ENCODE results near the gene RABAC1. TPM values are rescaled to one million over a fixed set of nuclear protein-coding genes. Genes with fewer than 3 reads are reported as not detected.

The RABAC1 gene
- total RNA-seq, 2 donors from 2014 or later: 114 to 122 TPM

GRCh38 chr19:41928221-41928683 lies 30.9 kb downstream of the RABAC1 start, which contains the start of gene ERFL:
TSS of gene ERFL (minus strand) at chr19:41928449. CDS start at chr19:41912919, 15,530 bp downstream.
- peaks cover 97% of the 10 kb centered on the region for H3K27me3 ChIP-seq (ENCODE audit: control insufficient read depth, insufficient read depth, low read length, poor library complexity, severe bottlenecking)
- H3K36me3 Mint-ChIP-seq (ENCODE audit: low read depth): no peaks in the 10 kb centered on the region
- peaks cover 8% of the 10 kb centered on the region for H3K9me3 Mint-ChIP-seq
- no peak within 1 kb of the TSS for H3K27ac Mint-ChIP-seq
- peaks cover 5% of the 10 kb centered on the region for H3K9me3 ChIP-seq (ENCODE audit: control insufficient read depth, low read length)
- peaks cover 20% of the 10 kb centered on the region for H3K4me1 Mint-ChIP-seq
- 0% methylated on average over 15 to 46 of the region's 49 CpGs for WGBS, 2 experiments (ENCODE audit: insufficient coverage in 1 of 2, insufficient read length in 1 of 2)
- no peak within 1 kb of the TSS for H3K4me3 Mint-ChIP-seq
- H3K36me3 ChIP-seq (ENCODE audit: control insufficient read depth, insufficient read depth, low read length): no peaks in the 10 kb centered on the region
- peak; percentile 64 for DNase-seq
- TF ChIP-seq, protein P1, sequence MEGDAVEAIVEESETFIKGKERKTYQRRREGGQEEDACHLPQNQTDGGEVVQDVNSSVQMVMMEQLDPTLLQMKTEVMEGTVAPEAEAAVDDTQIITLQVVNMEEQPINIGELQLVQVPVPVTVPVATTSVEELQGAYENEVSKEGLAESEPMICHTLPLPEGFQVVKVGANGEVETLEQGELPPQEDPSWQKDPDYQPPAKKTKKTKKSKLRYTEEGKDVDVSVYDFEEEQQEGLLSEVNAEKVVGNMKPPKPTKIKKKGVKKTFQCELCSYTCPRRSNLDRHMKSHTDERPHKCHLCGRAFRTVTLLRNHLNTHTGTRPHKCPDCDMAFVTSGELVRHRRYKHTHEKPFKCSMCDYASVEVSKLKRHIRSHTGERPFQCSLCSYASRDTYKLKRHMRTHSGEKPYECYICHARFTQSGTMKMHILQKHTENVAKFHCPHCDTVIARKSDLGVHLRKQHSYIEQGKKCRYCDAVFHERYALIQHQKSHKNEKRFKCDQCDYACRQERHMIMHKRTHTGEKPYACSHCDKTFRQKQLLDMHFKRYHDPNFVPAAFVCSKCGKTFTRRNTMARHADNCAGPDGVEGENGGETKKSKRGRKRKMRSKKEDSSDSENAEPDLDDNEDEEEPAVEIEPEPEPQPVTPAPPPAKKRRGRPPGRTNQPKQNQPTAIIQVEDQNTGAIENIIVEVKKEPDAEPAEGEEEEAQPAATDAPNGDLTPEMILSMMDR (conservative IDR thresholded peaks at IDR 0.05): no peak
- peaks cover 53% of the 10 kb centered on the region for H3K27me3 Mint-ChIP-seq (ENCODE audit: insufficient read depth)
- no peak within 1 kb of the TSS for H3K9ac ChIP-seq (ENCODE audit: extremely low read depth, low read length, poor library complexity, severe bottlenecking)
- H3K4me1 ChIP-seq (ENCODE audit: control insufficient read depth, insufficient read depth, low read length): no peaks in the 10 kb centered on the region
- H3K4me3 ChIP-seq (ENCODE audit: low read length): peak within 1 kb of the TSS; percentile 74
- no peak within 1 kb of the TSS for H3K27ac ChIP-seq (ENCODE audit: low read depth, low read length)

DNA sequence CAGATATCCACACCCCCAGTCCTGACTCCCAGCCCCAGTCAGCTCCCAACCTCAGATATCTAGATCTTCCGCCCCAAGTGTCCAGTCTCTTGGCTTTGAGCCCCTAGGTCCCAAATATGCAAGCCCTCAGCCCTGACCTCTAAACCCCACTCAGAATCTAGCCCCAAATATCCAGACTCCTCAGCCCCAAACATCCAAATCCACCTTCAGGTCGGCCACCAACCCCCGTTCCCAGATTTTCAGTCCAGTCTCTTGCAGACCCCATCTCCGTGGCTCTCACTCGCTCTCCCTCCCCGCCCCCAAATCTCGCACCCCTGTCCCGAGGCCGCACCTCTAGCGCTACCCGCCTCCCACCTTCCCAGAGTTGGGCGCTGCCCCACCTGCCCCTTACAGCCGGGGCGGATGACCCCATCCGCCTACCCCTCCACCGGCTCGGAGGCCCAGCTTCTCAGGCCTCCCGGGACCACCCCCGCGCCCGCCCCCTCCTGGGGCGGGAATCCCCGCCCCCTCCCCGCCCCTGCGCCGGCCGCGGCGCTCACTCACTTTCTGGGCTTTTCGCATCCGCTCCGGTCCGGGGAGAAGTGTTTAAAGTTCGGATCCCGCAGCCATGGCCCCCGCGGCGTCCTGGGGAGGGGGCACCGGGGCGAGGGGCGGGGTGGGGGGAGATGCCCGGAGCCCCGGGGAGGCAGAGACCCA lies 31.5 kb downstream of the RABAC1 start:
- Histone ChIP-seq H3K27ac (ENCODE audit: low read depth, low read length) (no peak overlapping the region), H3K27me3 (ENCODE audit: control insufficient read depth, insufficient read depth, low read length, poor library complexity, severe bottlenecking) (peaks cover 97% of the 10 kb centered on the region), H3K4me1 (ENCODE audit: control insufficient read depth, insufficient read depth, low read length) (no peaks in the 10 kb centered on the region), H3K4me3 (ENCODE audit: low read length) (peak overlapping the region; percentile 74), H3K9me3 (ENCODE audit: control insufficient read depth, low read length) (peaks cover 5% of the 10 kb centered on the region), H3K9ac (ENCODE audit: extremely low read depth, low read length, poor library complexity, severe bottlenecking) (no peak overlapping the region), H3K36me3 (ENCODE audit: control insufficient read depth, insufficient read depth, low read length) (no peaks in the 10 kb centered on the region)
- no peak overlapping the region for H3K27ac Mint-ChIP-seq
- no peaks in the 10 kb centered on the region for H3K36me3 Mint-ChIP-seq (ENCODE audit: low read depth)
- peak; percentile 71 for DNase-seq
- peaks cover 53% of the 10 kb centered on the region for H3K27me3 Mint-ChIP-seq (ENCODE audit: insufficient read depth)
- no peak overlapping the region for H3K4me3 Mint-ChIP-seq
- peaks cover 20% of the 10 kb centered on the region for H3K4me1 Mint-ChIP-seq
- TF ChIP-seq, protein P1 (conservative IDR thresholded peaks at IDR 0.05): no peak
- WGBS, 2 experiments (ENCODE audit: insufficient coverage in 1 of 2, insufficient read length in 1 of 2): 4 to 7% methylated on average over 6 to 43 of the region's 43 CpGs
- peaks cover 8% of the 10 kb centered on the region for H3K9me3 Mint-ChIP-seq

DNA sequence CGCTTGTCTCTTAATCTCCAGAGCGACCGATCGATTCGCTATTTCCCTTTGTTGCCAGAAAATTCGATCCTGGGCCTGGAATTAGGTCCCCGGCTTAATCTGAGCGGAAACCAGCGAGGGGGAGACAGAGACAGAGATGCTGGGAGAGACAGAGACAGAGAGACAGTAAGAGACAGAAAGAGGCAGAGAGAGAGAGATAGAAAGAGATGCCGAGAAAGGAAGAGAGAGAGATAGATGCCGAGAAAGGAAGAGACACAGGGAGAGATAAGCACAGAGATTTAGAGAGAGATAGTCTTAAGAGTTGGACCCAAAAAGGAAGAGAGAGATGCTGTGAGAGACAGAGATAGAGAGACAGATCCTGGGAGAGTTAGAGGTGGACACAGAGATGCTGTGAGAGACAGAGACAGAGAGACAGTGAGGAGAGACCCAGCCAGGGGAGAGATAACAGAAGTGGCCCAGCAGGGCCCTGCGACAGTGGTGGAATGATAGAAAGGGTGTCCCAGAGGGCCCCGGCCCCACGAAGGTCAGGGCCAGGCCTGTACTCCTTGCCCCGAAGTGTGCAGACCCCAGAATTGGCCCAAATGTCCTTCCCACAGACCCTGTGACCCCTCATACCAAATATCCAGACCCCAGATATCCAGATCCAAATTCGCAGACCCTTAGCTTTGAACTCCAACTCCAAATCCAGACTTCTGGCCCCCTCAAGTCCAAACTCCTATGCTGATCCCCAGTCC lies 32.2 kb downstream of the RABAC1 start:
- H3K9ac ChIP-seq (ENCODE audit: extremely low read depth, low read length, poor library complexity, severe bottlenecking): no peak overlapping the region
- no peaks in the 10 kb centered on the region for H3K4me1 ChIP-seq (ENCODE audit: control insufficient read depth, insufficient read depth, low read length)
- DNase-seq: no peak
- H3K9me3 ChIP-seq (ENCODE audit: control insufficient read depth, low read length): peaks cover 5% of the 10 kb centered on the region
- Mint-ChIP-seq H3K4me1 (peaks cover 25% of the 10 kb centered on the region), H3K4me3 (no peak overlapping the region), H3K27ac (no peak overlapping the region), H3K36me3 (ENCODE audit: low read depth) (no peaks in the 10 kb centered on the region), H3K27me3 (ENCODE audit: insufficient read depth) (peaks cover 52% of the 10 kb centered on the region), H3K9me3 (peaks cover 8% of the 10 kb centered on the region)
- WGBS, 2 experiments (ENCODE audit: insufficient coverage in 1 of 2, insufficient read length in 1 of 2): 45 to 46% methylated on average over 12 to 16 of the region's 16 CpGs
- H3K27me3 ChIP-seq (ENCODE audit: control insufficient read depth, insufficient read depth, low read length, poor library complexity, severe bottlenecking): peaks cover 97% of the 10 kb centered on the region
- H3K4me3 ChIP-seq (ENCODE audit: low read length): no peak overlapping the region
- no peak overlapping the region for H3K27ac ChIP-seq (ENCODE audit: low read depth, low read length)
- TF ChIP-seq, protein P1 (conservative IDR thresholded peaks at IDR 0.05): no peak
- H3K36me3 ChIP-seq (ENCODE audit: control insufficient read depth, insufficient read depth, low read length): no peaks in the 10 kb centered on the region
